Keratinocyte (primary cell): Measurements from ENCODE around the gene RPS19BP1. TPM values are rescaled to one million over a fixed set of nuclear protein-coding genes. Genes with fewer than 3 reads are reported as not detected.

Experiments used
- DNase-seq: peaks from one replicate; pipeline ENCODE4 v3.0.0-alpha.2; 2011; ENCODE audit warnings: low read depth, missing footprints, low spot score
- FAIRE-seq: peaks from 2 replicates; lab custom pipeline; 2011; peaks lifted over from hg19 to GRCh38; lab: Jason Lieb, UNC
- H2AFZ ChIP-seq: 2 replicates; pipeline ENCODE4 v1.6.0; 2012; ENCODE audit warnings: low read length, control low read depth, inconsistent platforms; ENCODE audit not compliant: control insufficient read depth
- H3K27ac ChIP-seq: 2 replicates; pipeline ENCODE4 v1.5.1; 2011; ENCODE audit warnings: low read length; ENCODE audit not compliant: control insufficient read depth, insufficient read depth
- H3K27me3 ChIP-seq: 3 replicates; pipeline ENCODE4 v1.6.0; 2011; ENCODE audit warnings: low read length; ENCODE audit not compliant: control insufficient read depth, insufficient read depth; ENCODE audit errors: extremely low read depth
- H3K36me3 ChIP-seq, 2 experiments: 2 replicates in 1 of 2; 3 replicates in 1 of 2; pipeline ENCODE4 v1.5.1; 2011; ENCODE audit warnings: low read length in 2 of 2, mild to moderate bottlenecking in 1 of 2; ENCODE audit not compliant: control insufficient read depth in 2 of 2, insufficient read depth in 2 of 2; ENCODE audit errors: extremely low read depth in 1 of 2
- H3K4me1 ChIP-seq: 3 replicates; pipeline ENCODE4 v1.5.1; 2011; ENCODE audit warnings: low read length; ENCODE audit not compliant: control insufficient read depth, insufficient read depth; ENCODE audit errors: extremely low read depth
- H3K4me2 ChIP-seq: 3 replicates; pipeline ENCODE4 v1.6.0; 2011; ENCODE audit warnings: low read depth, low read length; ENCODE audit not compliant: control insufficient read depth, insufficient read depth; ENCODE audit errors: extremely low read depth
- H3K4me3 ChIP-seq, 3 experiments: fragments of 200-600 bp in 1 of 3; sonication (generic) in 1 of 3; 2 replicates in 2 of 3; 3 replicates in 1 of 3; pipeline ENCODE4 v1.5.1; 2011 to 2016; ENCODE audit warnings: low read length in 3 of 3, mild to moderate bottlenecking in 3 of 3, control low read depth in 2 of 3, inconsistent platforms in 1 of 3, low read depth in 1 of 3, mixed read lengths in 1 of 3, mixed run types in 1 of 3, moderate library complexity in 1 of 3; ENCODE audit not compliant: control insufficient read depth in 2 of 3, insufficient read depth in 2 of 3; ENCODE audit errors: extremely low read depth in 1 of 3
- H3K79me2 ChIP-seq: 2 replicates; pipeline ENCODE4 v1.6.0; 2012; ENCODE audit warnings: low read length; ENCODE audit not compliant: control insufficient read depth, insufficient read depth
- H3K9ac ChIP-seq: 3 replicates; pipeline ENCODE4 v1.6.0; 2011; ENCODE audit warnings: low read length; ENCODE audit not compliant: control insufficient read depth, insufficient read depth; ENCODE audit errors: extremely low read depth
- H3K9me1 ChIP-seq: 3 replicates; pipeline ENCODE4 v1.6.0; 2011; ENCODE audit warnings: low read length; ENCODE audit not compliant: control insufficient read depth, insufficient read depth; ENCODE audit errors: extremely low read depth
- H3K9me3 ChIP-seq: 2 replicates; pipeline ENCODE4 v1.5.1; 2012; ENCODE audit warnings: low read depth, low read length; ENCODE audit not compliant: control insufficient read depth
- H4K20me1 ChIP-seq: 3 replicates; pipeline ENCODE4 v1.6.0; 2011; ENCODE audit warnings: low read length; ENCODE audit not compliant: control insufficient read depth, insufficient read depth; ENCODE audit errors: extremely low read depth
- EZH2 ChIP-seq: IDR thresholded peaks from one replicate; pipeline ENCODE4 v1.6.1; 2012; ENCODE audit warnings: inconsistent platforms, mild to moderate bottlenecking, low read length, moderate library complexity
- dilution Hi-C: fragments of 300-500 bp; cut with MboI; formaldehyde crosslinking; loops from one replicate; pipeline ENCODE4 v1.7.0; 2020; ENCODE audit warnings: low sequenced_read_pairs; ENCODE audit not compliant: extremely low pct_ligation_motif_present
- polyA plus RNA-seq, 5 experiments: library from polyadenylated mRNA; depleted of rRNA in 3 of 5; stranded (reverse) in 3 of 5; stranded (forward) in 1 of 5; unstranded in 1 of 5; fragments of >200 nt; gene quantifications; 1 replicate in 1 of 5; 2 replicates in 3 of 5; 3 replicates in 1 of 5; pipeline versions ENCODE4 v1.2.1 to v1.2.3, GENCODE V29; 2011 to 2012; ENCODE audit warnings: missing spikeins in 2 of 5, low read depth in 1 of 5, low replicate concordance in 1 of 5
- TF ChIP-seq, protein P1 (sequence below), 3 experiments: IDR thresholded peaks in 1 of 3; conservative IDR thresholded peaks in 1 of 3; optimal IDR thresholded peaks in 1 of 3; 2 replicates in 2 of 3; 3 replicates in 1 of 3; pipeline versions ENCODE3 to v1.5.1; 2011; ENCODE audit warnings: low read length in 3 of 3, mild to moderate bottlenecking in 3 of 3, moderate library complexity in 2 of 3, control low read depth in 1 of 3, inconsistent platforms in 1 of 3; ENCODE audit not compliant: insufficient read depth in 2 of 3; ENCODE audit errors: extremely low read depth in 1 of 3

The RPS19BP1 gene
- polyA plus RNA-seq, 1 donor (not counting 4 experiments of a cell fraction or from before 2014, with no cell fraction given) = 67.3 TPM

DNA sequence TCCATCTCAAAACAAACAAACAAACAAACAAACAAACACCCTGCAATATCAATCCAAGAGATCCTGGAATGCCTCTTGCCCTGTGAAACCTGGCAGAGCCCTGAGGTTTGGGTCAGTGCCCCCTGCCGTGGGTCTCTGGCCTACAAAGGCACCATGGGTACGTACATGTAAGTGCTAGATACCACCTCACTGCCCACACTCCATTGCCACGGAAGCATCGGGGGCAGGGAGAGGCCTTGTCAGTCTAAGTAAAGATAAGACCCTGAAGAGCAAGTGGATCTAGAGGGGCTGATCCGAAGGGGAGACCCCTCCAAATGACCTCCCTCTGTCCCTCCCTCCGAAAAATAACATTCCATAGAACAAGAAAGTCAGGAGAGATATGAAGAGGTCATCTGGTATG, 32.4 kb downstream of the RPS19BP1 start:
- Histone ChIP-seq H3K4me2 (no peak overlapping the region), H3K4me3 (no peak overlapping the region), H3K27ac (no peak overlapping the region), H3K36me3 (peaks cover 13 to 14% of the 10 kb centered on the region in 2 experiments), H3K9ac (no peak overlapping the region), H3K9me1 (no peaks in the 10 kb centered on the region), H4K20me1 (no peaks in the 10 kb centered on the region), H3K27me3 (no peaks in the 10 kb centered on the region), H2AFZ (no peak overlapping the region), H3K9me3 (no peaks in the 10 kb centered on the region), H3K4me1 (peaks cover 18% of the 10 kb centered on the region), H3K79me2 (peaks cover 28% of the 10 kb centered on the region)
- no peak for FAIRE-seq
- dilution Hi-C loops = no loop called here
- TF ChIP-seq, protein P1, sequence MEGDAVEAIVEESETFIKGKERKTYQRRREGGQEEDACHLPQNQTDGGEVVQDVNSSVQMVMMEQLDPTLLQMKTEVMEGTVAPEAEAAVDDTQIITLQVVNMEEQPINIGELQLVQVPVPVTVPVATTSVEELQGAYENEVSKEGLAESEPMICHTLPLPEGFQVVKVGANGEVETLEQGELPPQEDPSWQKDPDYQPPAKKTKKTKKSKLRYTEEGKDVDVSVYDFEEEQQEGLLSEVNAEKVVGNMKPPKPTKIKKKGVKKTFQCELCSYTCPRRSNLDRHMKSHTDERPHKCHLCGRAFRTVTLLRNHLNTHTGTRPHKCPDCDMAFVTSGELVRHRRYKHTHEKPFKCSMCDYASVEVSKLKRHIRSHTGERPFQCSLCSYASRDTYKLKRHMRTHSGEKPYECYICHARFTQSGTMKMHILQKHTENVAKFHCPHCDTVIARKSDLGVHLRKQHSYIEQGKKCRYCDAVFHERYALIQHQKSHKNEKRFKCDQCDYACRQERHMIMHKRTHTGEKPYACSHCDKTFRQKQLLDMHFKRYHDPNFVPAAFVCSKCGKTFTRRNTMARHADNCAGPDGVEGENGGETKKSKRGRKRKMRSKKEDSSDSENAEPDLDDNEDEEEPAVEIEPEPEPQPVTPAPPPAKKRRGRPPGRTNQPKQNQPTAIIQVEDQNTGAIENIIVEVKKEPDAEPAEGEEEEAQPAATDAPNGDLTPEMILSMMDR (optimal IDR thresholded peaks at IDR 0.05 in 1 of 3, IDR thresholded peaks at IDR 0.05 in 1 of 3, conservative IDR thresholded peaks at IDR 0.05 in 1 of 3; ENCODE audit: extremely low read depth in 1 of 3, insufficient read depth in 2 of 3, low read length in 3 of 3) = no peak
- no peak for TF ChIP-seq EZH2
- no peak for DNase-seq

DNA sequence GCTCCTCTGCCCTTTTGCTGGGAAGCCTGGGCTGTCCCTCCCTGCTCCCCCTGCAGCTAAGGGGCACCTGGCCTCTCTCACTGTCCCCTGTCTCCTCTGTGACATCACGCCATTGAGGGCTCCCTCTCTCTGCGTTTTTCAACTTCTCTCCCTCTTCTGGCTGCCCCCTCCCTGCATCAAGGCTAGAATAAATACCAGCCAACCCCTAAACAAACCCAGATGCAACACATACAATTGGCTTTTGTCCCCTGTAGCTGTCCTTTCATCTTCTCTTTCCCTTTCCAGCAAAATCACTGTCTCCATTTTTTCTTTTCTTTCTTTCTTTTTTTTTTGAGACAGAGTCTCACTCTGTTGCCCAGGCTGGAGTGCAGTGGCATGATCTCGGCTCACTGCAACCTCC, 33.7 kb downstream of the RPS19BP1 start:
- TF ChIP-seq, protein P1 (optimal IDR thresholded peaks at IDR 0.05 in 1 of 3, IDR thresholded peaks at IDR 0.05 in 1 of 3, conservative IDR thresholded peaks at IDR 0.05 in 1 of 3; ENCODE audit: extremely low read depth in 1 of 3, insufficient read depth in 2 of 3, low read length in 3 of 3) = no peak
- TF ChIP-seq EZH2 = no peak
- no peaks in the 10 kb centered on the region for H3K9me3 ChIP-seq
- H3K4me1 ChIP-seq = peaks cover 18% of the 10 kb centered on the region
- H2AFZ ChIP-seq = no peak overlapping the region
- FAIRE-seq = no peak
- peaks cover 17% of the 10 kb centered on the region for H3K79me2 ChIP-seq
- H3K4me2 ChIP-seq = no peak overlapping the region
- H3K27ac ChIP-seq = no peak overlapping the region
- no peak overlapping the region for H3K4me3 ChIP-seq
- no peak for DNase-seq
- H3K9me1 ChIP-seq = no peaks in the 10 kb centered on the region
- H3K36me3 ChIP-seq = peaks cover 2 to 4% of the 10 kb centered on the region in 2 experiments
- no peaks in the 10 kb centered on the region for H4K20me1 ChIP-seq
- no peak overlapping the region for H3K9ac ChIP-seq
- dilution Hi-C loops = no loop called here
- H3K27me3 ChIP-seq = no peaks in the 10 kb centered on the region
